Hepatocyte (in vitro differentiated cells): ENCODE data around the gene KRT3.

ENCODE experiments used
- CTCF ChIP-seq: fragments of 200-600 bp; sonication (generic); IDR thresholded peaks from 2 replicates; pipeline ENCODE4 v1.5.1; 2016; ENCODE audit warnings: antibody characterized with exemption, mild to moderate bottlenecking; ENCODE audit not compliant: poor library complexity
- EZH2 ChIP-seq: fragments of 200-600 bp; sonication (generic); IDR thresholded peaks from 2 replicates; pipeline ENCODE4 v1.6.1; 2016; ENCODE audit warnings: antibody characterized with exemption, mild to moderate bottlenecking, borderline replicate concordance
- EZH2phosphoT487 ChIP-seq: fragments of 200-600 bp; sonication (generic); IDR thresholded peaks from one replicate; pipeline ENCODE4 v1.6.1; 2018; ENCODE audit warnings: antibody characterized with exemption, mild to moderate bottlenecking, low read depth, moderate library complexity; ENCODE audit not compliant: unreplicated experiment, severe bottlenecking

GRCh38 chr12:52810554-52810953 lies 14.6 kb upstream of the KRT3 start:
- TF ChIP-seq CTCF (no peak), EZH2phosphoT487 (no peak), EZH2 (no peak)
